Measurements from ENCODE around the gene PARD6G.
"Not testable (repeated sequence)": the region's sequence is repeated elsewhere in the genome, so short reads cannot be mapped to it uniquely, and the experiment has no call there.

- not testable (repeated sequence) for TF ChIP-seq NFRKB (IDR thresholded peaks at IDR 0.05); FOXK2 (IDR thresholded peaks at IDR 0.05); FOXA1 (IDR thresholded peaks at IDR 0.05); FOXM1 (IDR thresholded peaks at IDR 0.05; ENCODE audit: borderline replicate concordance); ARNT (IDR thresholded peaks at IDR 0.05); SP1 (IDR thresholded peaks at IDR 0.05); TARDBP (IDR thresholded peaks at IDR 0.05); HDGF (IDR thresholded peaks at IDR 0.05; ENCODE audit: borderline replicate concordance); ZNF384 (IDR thresholded peaks at IDR 0.05); LEF1 (IDR thresholded peaks at IDR 0.05; ENCODE audit: borderline replicate concordance)
These were observed 15.1 kb upstream of the PARD6G start for GRCh38 chr18:80262241-80263033.

Measured in HEK293T (cell line).